IMR-90 (cell line): ENCODE measurements around the gene NR6A1. TPM values are rescaled to one million over a fixed set of nuclear protein-coding genes. Genes with fewer than 3 reads are reported as not detected.

Source experiments
- ATAC-seq: fragments of 200-7000 bp; cut with Tn5 transposase; 2 replicates; pipeline ENCODE4 v1.9.1; 2020; ENCODE audit warnings: low read depth, mild to moderate bottlenecking, moderate library complexity
- BruUV-seq: library from RNA; stranded (reverse); fragments of 400-500 nt; replicated peaks from 2 replicates; lab custom pipeline; 2021; lab: Mats Ljungman, UMichigan
- CTCF ChIA-PET: fragments of 300-600 bp; formaldehyde crosslinking; extraction: SDS; loops from one replicate; lab custom pipeline; 2021; ENCODE audit warnings: antibody characterized with exemption; lab: Yijun Ruan, JAX
- POLR2A ChIA-PET: fragments of 300-600 bp; sonication (Branson Sonifier 250); formaldehyde crosslinking; loops from one replicate; lab custom pipeline; 2022; ENCODE audit warnings: antibody characterized with exemption; ENCODE audit not compliant: unreplicated experiment; lab: Charles Lee
- DNase-seq: peaks from one replicate; pipeline ENCODE4 v3.0.0; 2013
- H2AFZ ChIP-seq: replicated peaks from 2 replicates; pipeline ENCODE3; 2013; ENCODE audit warnings: low read length, mild to moderate bottlenecking; ENCODE audit not compliant: poor library complexity
- H2AK5ac ChIP-seq: 2 replicates; pipeline ENCODE4 v1.6.1; 2013; ENCODE audit warnings: low read depth, low read length, inconsistent platforms
- H2AK9ac ChIP-seq: replicated peaks from 2 replicates; pipeline ENCODE3; 2013; ENCODE audit warnings: mild to moderate bottlenecking, low read depth, low read length, moderate library complexity; ENCODE audit not compliant: poor library complexity
- H2BK120ac ChIP-seq: 2 replicates; pipeline ENCODE4 v1.6.1; 2013; ENCODE audit warnings: low read depth, low read length, inconsistent platforms
- H2BK15ac ChIP-seq: 3 replicates; pipeline ENCODE4 v1.6.1; 2013; ENCODE audit warnings: low read depth, low read length, inconsistent platforms
- H2BK20ac ChIP-seq: 2 replicates; pipeline ENCODE4 v1.6.1; 2013; ENCODE audit warnings: low read depth, mild to moderate bottlenecking, inconsistent platforms, low read length, moderate library complexity
- H2BK5ac ChIP-seq: 2 replicates; pipeline ENCODE4 v1.6.1; 2013; ENCODE audit warnings: mild to moderate bottlenecking, low read depth, low read length, inconsistent platforms; ENCODE audit not compliant: poor library complexity, severe bottlenecking
- H3K14ac ChIP-seq: replicated peaks from 2 replicates; pipeline ENCODE4 v1.6.1; 2013; ENCODE audit warnings: low read depth, low read length, inconsistent platforms
- H3K18ac ChIP-seq: 2 replicates; pipeline ENCODE4 v1.6.1; 2013; ENCODE audit warnings: low read depth, low read length, control low read depth
- H3K23ac ChIP-seq: 2 replicates; pipeline ENCODE4 v1.6.1; 2013; ENCODE audit warnings: low read depth, low read length, inconsistent platforms
- H3K27ac ChIP-seq: 2 replicates; pipeline ENCODE4 v1.5.1; 2013; ENCODE audit warnings: mild to moderate bottlenecking, control low read depth, low read length; ENCODE audit not compliant: insufficient read depth
- H3K27me3 ChIP-seq: 2 replicates; pipeline ENCODE4 v1.6.1; 2013; ENCODE audit warnings: low read length; ENCODE audit not compliant: control insufficient read depth, insufficient read depth
- H3K36me3 ChIP-seq: 2 replicates; pipeline ENCODE4 v1.6.1; 2013; ENCODE audit warnings: low read length, mixed read lengths; ENCODE audit not compliant: control insufficient read depth, insufficient read depth
- H3K4ac ChIP-seq: 2 replicates; pipeline ENCODE4 v1.6.1; 2013; ENCODE audit warnings: low read depth, low read length, inconsistent platforms
- H3K4me1 ChIP-seq: 2 replicates; pipeline ENCODE4 v1.6.1; 2013; ENCODE audit warnings: low read length, mixed read lengths; ENCODE audit not compliant: control insufficient read depth, insufficient read depth
- H3K4me2 ChIP-seq: 2 replicates; pipeline ENCODE4 v1.6.1; 2013; ENCODE audit warnings: low read depth, mild to moderate bottlenecking, control low read depth, low read length, moderate library complexity
- H3K4me3 ChIP-seq: 2 replicates; pipeline ENCODE4 v1.5.1; 2013; ENCODE audit warnings: low read depth, mild to moderate bottlenecking, control low read depth, low read length, moderate library complexity; ENCODE audit not compliant: insufficient read depth
- H3K56ac ChIP-seq: 2 replicates; pipeline ENCODE4 v1.6.1; 2013; ENCODE audit warnings: low read length, inconsistent platforms; ENCODE audit not compliant: insufficient read depth; ENCODE audit errors: extremely low read depth
- H3K79me1 ChIP-seq, 2 experiments: 2 replicates each; pipeline ENCODE4 v1.6.1; 2013; ENCODE audit warnings: low read length in 2 of 2, inconsistent platforms in 1 of 2, low read depth in 1 of 2
- H3K9ac ChIP-seq: 2 replicates; pipeline ENCODE4 v1.6.1; 2013; ENCODE audit warnings: low read depth, low read length, control low read depth
- H3K9me1 ChIP-seq: 2 replicates; pipeline ENCODE4 v1.6.1; 2013; ENCODE audit warnings: low read length, inconsistent platforms; ENCODE audit not compliant: insufficient read depth
- H3K9me3 ChIP-seq: 2 replicates; pipeline ENCODE4 v1.6.1; 2013; ENCODE audit warnings: low read length; ENCODE audit not compliant: control insufficient read depth, insufficient read depth
- H4K20me1 ChIP-seq: 2 replicates; pipeline ENCODE4 v1.6.1; 2013; ENCODE audit warnings: low read length, inconsistent platforms; ENCODE audit not compliant: insufficient read depth
- H4K5ac ChIP-seq: 2 replicates; pipeline ENCODE4 v1.6.1; 2013; ENCODE audit warnings: mild to moderate bottlenecking, low read depth, low read length, control low read depth
- H4K8ac ChIP-seq, 2 experiments: 2 replicates each; pipeline ENCODE4 v1.6.1; 2013; ENCODE audit warnings: low read depth in 2 of 2, low read length in 2 of 2, control low read depth in 1 of 2, inconsistent platforms in 1 of 2
- H4K91ac ChIP-seq: 2 replicates; pipeline ENCODE4 v1.6.1; 2013; ENCODE audit warnings: low read depth, low read length, inconsistent platforms; ENCODE audit not compliant: insufficient read depth
- BHLHE40 ChIP-seq: fragments of 150-350 bp; IDR thresholded peaks from 2 replicates; pipeline ENCODE4 v1.6.1; 2016; ENCODE audit warnings: mild to moderate bottlenecking, low read depth, low read length
- CEBPB ChIP-seq: IDR thresholded peaks from 2 replicates; pipeline ENCODE4 v1.6.1; 2012; ENCODE audit warnings: low read depth, low read length, improper control_type of control experiment
- CHD1 ChIP-seq: IDR thresholded peaks from 2 replicates; pipeline ENCODE4 v1.6.1; 2012; ENCODE audit warnings: low read depth, low read length, improper control_type of control experiment
- CTCF ChIP-seq: conservative IDR thresholded peaks from 2 replicates; pipeline ENCODE4 v1.5.1; 2012; ENCODE audit warnings: mild to moderate bottlenecking, low read depth, low read length, improper control_type of control experiment
- ELK1 ChIP-seq: fragments of 150-350 bp; IDR thresholded peaks from 2 replicates; pipeline ENCODE4 v1.6.1; 2016; ENCODE audit warnings: low read depth, mild to moderate bottlenecking, low read length, moderate library complexity, borderline replicate concordance
- FOS ChIP-seq: fragments of 150-350 bp; IDR thresholded peaks from 2 replicates; pipeline ENCODE4 v1.6.1; 2016; ENCODE audit warnings: low read depth, low read length
- MAFK ChIP-seq: IDR thresholded peaks from 2 replicates; pipeline ENCODE4 v1.6.1; 2012; ENCODE audit warnings: low read depth, low read length, improper control_type of control experiment
- MAZ ChIP-seq: IDR thresholded peaks from 2 replicates; pipeline ENCODE4 v1.6.1; 2012; ENCODE audit warnings: low read depth, mild to moderate bottlenecking, low read length, improper control_type of control experiment, moderate library complexity, borderline replicate concordance
- MXI1 ChIP-seq: IDR thresholded peaks from 2 replicates; pipeline ENCODE4 v1.6.1; 2012; ENCODE audit warnings: low read depth, mild to moderate bottlenecking, low read length, moderate library complexity, borderline replicate concordance
- NFE2L2 ChIP-seq: fragments of 150-350 bp; IDR thresholded peaks from 2 replicates; pipeline ENCODE4 v1.6.1; 2016; ENCODE audit warnings: low read depth, mild to moderate bottlenecking, low read length
- POLR2A ChIP-seq: IDR thresholded peaks from 2 replicates; pipeline ENCODE4 v1.6.1; 2012; ENCODE audit warnings: mild to moderate bottlenecking, low read depth, low read length
- RAD21 ChIP-seq: IDR thresholded peaks from 2 replicates; pipeline ENCODE4 v1.6.1; 2012; ENCODE audit warnings: low read length, improper control_type of control experiment
- RCOR1 ChIP-seq: IDR thresholded peaks from 2 replicates; pipeline ENCODE4 v1.6.1; 2012; ENCODE audit warnings: mild to moderate bottlenecking, low read length, improper control_type of control experiment; ENCODE audit not compliant: insufficient replicate concordance
- RFX5 ChIP-seq: IDR thresholded peaks from 2 replicates; pipeline ENCODE4 v1.8.0; 2012; ENCODE audit warnings: low read depth, mild to moderate bottlenecking, low read length, moderate library complexity
- SMC3 ChIP-seq: fragments of 150-350 bp; IDR thresholded peaks from 2 replicates; pipeline ENCODE4 v1.6.1; 2016; ENCODE audit warnings: low read depth, mild to moderate bottlenecking, antibody characterized with exemption, low read length, moderate library complexity
- USF2 ChIP-seq: fragments of 150-350 bp; IDR thresholded peaks from 2 replicates; pipeline ENCODE4 v1.6.1; 2017; ENCODE audit warnings: mild to moderate bottlenecking, antibody characterized with exemption, low read length, low read depth
- WGBS, 2 experiments: methylation state at CpG; one replicate each; pipeline versions ENCODE4 v1.1.5 to v1.1.7; 2013; ENCODE audit warnings: missing lambda C conversion rate in 2 of 2; ENCODE audit not compliant: insufficient read length in 1 of 2; ENCODE audit errors: extremely low coverage in 2 of 2; 5-methylcytosine and 5-hydroxymethylcytosine counted together
- dilution Hi-C: fragments of 300-500 bp; cut with HindIII; formaldehyde crosslinking; loops from one replicate; pipeline ENCODE4 v1.14.3; 2018; ENCODE audit warnings: low sequenced_read_pairs; ENCODE audit not compliant: unreplicated experiment
- in situ Hi-C: fragments of 300-500 bp; cut with MboI; formaldehyde crosslinking; loops from 3 replicates; pipeline ENCODE4 v1.14.3; 2019; ENCODE audit warnings: low sequenced_read_pairs, inconsistent platforms, mixed read lengths
- intact Hi-C: fragments of 100-400 bp; cut with micrococcal nuclease; formaldehyde crosslinking; loops from 2 replicates; pipeline ENCODE4 v1.10.0; 2022
- polyA plus RNA-seq, 3 experiments: library from polyadenylated mRNA; depleted of rRNA; stranded (reverse); fragments of >200 nt; gene quantifications; 2 replicates each; pipeline ENCODE4 v1.2.3, GENCODE V29; 2012; ENCODE audit warnings: low replicate concordance in 1 of 3
- total RNA-seq: library from RNA; depleted of rRNA; stranded (reverse); fragments of >200 nt; gene quantifications from 2 replicates; pipeline ENCODE4 v1.2.3, GENCODE V29; 2012

NR6A1 gene
- total and polyA plus RNA-seq, 2 of the 4 experiments (the other 2 are of a cell fraction): 0.14 to 0.36 TPM

GRCh38 chr9:124493218-124493617, 277.9 kb downstream of the NR6A1 start:
- no peaks in the 10 kb centered on the region for H3K36me3 ChIP-seq
- ChIA-PET CTCF (no interaction called here), POLR2A (no interaction called here)
- H3K56ac ChIP-seq: no peak overlapping the region
- in situ Hi-C loops (no loop called here), dilution Hi-C loops (no loop called here), intact Hi-C loops (no loop called here)
- no peaks in the 10 kb centered on the region for H3K4me1 ChIP-seq
- TF ChIP-seq ELK1 (no peak), POLR2A (no peak), NFE2L2 (no peak), FOS (no peak), USF2 (no peak), MAFK (no peak), RCOR1 (no peak), RFX5 (no peak), SMC3 (no peak), MXI1 (no peak), BHLHE40 (no peak), RAD21 (no peak), MAZ (no peak), CEBPB (no peak), CHD1 (no peak), CTCF (no peak)
- no peak overlapping the region for H4K8ac ChIP-seq
- H2BK5ac ChIP-seq: no peak overlapping the region
- H2BK20ac ChIP-seq: no peak overlapping the region
- ATAC-seq: no peak
- DNase-seq: no peak
- H3K9me3 ChIP-seq: no peaks in the 10 kb centered on the region
- H3K18ac ChIP-seq: no peak overlapping the region
- H3K27me3 ChIP-seq: peaks cover 80% of the 10 kb centered on the region
- H3K79me1 ChIP-seq: no peaks in the 10 kb centered on the region
- H3K4ac ChIP-seq: no peak overlapping the region
- no peak overlapping the region for H4K91ac ChIP-seq
- no peak overlapping the region for H3K4me2 ChIP-seq
- H2AFZ ChIP-seq: no peak overlapping the region
- no peak overlapping the region for H2AK9ac ChIP-seq
- H2BK15ac ChIP-seq: no peak overlapping the region
- no peak overlapping the region for H3K4me3 ChIP-seq
- H3K27ac ChIP-seq: no peak overlapping the region
- H4K5ac ChIP-seq: no peak overlapping the region
- no CpG with 5 or more reads among the region's 4 CpGs for WGBS, 2 experiments
- no peak overlapping the region for H2BK120ac ChIP-seq
- no peak overlapping the region for H3K14ac ChIP-seq
- H2AK5ac ChIP-seq: no peak overlapping the region
- no peak overlapping the region for H3K23ac ChIP-seq
- no peak overlapping the region for H3K9ac ChIP-seq
- H3K9me1 ChIP-seq: no peaks in the 10 kb centered on the region
- BruUV-seq: no TSS peak
- H4K20me1 ChIP-seq: no peaks in the 10 kb centered on the region
